Trophoblast cell (in vitro differentiated cells and primary cell): ENCODE data around the gene SCNM1.

Experiments used
- DNase-seq, 2 donors: peaks; one replicate each; pipeline ENCODE4 v3.0.0-alpha.2; 2016
- H2AFZ ChIP-seq: 2 replicates; pipeline ENCODE4 v1.6.1; 2013; ENCODE audit warnings: low read length, moderate library complexity, mild to moderate bottlenecking; ENCODE audit not compliant: insufficient read depth, poor library complexity
- H2AK5ac ChIP-seq: 2 replicates; pipeline ENCODE4 v1.6.1; 2013; ENCODE audit warnings: mild to moderate bottlenecking, low read length
- H2BK120ac ChIP-seq: 2 replicates; pipeline ENCODE4 v1.6.1; 2013; ENCODE audit warnings: low read length, mild to moderate bottlenecking, moderate library complexity; ENCODE audit not compliant: insufficient read depth, poor library complexity
- H2BK12ac ChIP-seq: 2 replicates; pipeline ENCODE4 v1.6.1; 2013; ENCODE audit warnings: mild to moderate bottlenecking, low read length, moderate library complexity
- H2BK5ac ChIP-seq: 2 replicates; pipeline ENCODE4 v1.6.1; 2013; ENCODE audit warnings: low read length, low read depth, moderate library complexity, mild to moderate bottlenecking; ENCODE audit not compliant: poor library complexity
- H3K14ac ChIP-seq: 2 replicates; pipeline ENCODE4 v1.6.1; 2013; ENCODE audit warnings: mild to moderate bottlenecking, low read length
- H3K18ac ChIP-seq: 2 replicates; pipeline ENCODE4 v1.6.1; 2013; ENCODE audit warnings: mild to moderate bottlenecking, low read length
- H3K23ac ChIP-seq: 2 replicates; pipeline ENCODE4 v1.6.1; 2013; ENCODE audit warnings: low read length
- H3K27ac ChIP-seq: 2 replicates; pipeline ENCODE4 v1.5.1; 2013; ENCODE audit warnings: low read depth, mild to moderate bottlenecking, inconsistent platforms, low read length, moderate library complexity
- H3K27me3 ChIP-seq: 2 replicates; pipeline ENCODE4 v1.6.1; 2013; ENCODE audit warnings: inconsistent platforms, mild to moderate bottlenecking, low read length, moderate library complexity; ENCODE audit not compliant: insufficient read depth
- H3K36me3 ChIP-seq, 2 experiments: 1 replicate in 1 of 2; 2 replicates in 1 of 2; pipeline ENCODE4 v1.6.1; 2013; ENCODE audit warnings: low read length in 2 of 2, mild to moderate bottlenecking in 2 of 2, moderate library complexity in 1 of 2; ENCODE audit not compliant: insufficient read depth in 2 of 2, control insufficient read depth in 1 of 2
- H3K4ac ChIP-seq: 2 replicates; pipeline ENCODE4 v1.6.1; 2013; ENCODE audit warnings: low read depth, mild to moderate bottlenecking, low read length, moderate library complexity
- H3K4me1 ChIP-seq, 2 experiments: 1 replicate in 1 of 2; 2 replicates in 1 of 2; pipeline ENCODE4 v1.6.1; 2013; ENCODE audit warnings: low read length in 2 of 2, mild to moderate bottlenecking in 2 of 2, moderate library complexity in 1 of 2; ENCODE audit not compliant: insufficient read depth in 2 of 2, control insufficient read depth in 1 of 2
- H3K4me2 ChIP-seq: 2 replicates; pipeline ENCODE4 v1.6.1; 2013; ENCODE audit warnings: inconsistent platforms, mild to moderate bottlenecking, low read length, moderate library complexity
- H3K4me3 ChIP-seq: 2 replicates; pipeline ENCODE4 v1.5.1; 2013; ENCODE audit warnings: mild to moderate bottlenecking, low read depth, low read length, inconsistent platforms
- H3K79me1 ChIP-seq: one replicate; pipeline ENCODE4 v1.6.1; 2013; ENCODE audit warnings: low read length
- H3K79me2 ChIP-seq: 2 replicates; pipeline ENCODE4 v1.6.1; 2013; ENCODE audit warnings: low read length, mild to moderate bottlenecking; ENCODE audit not compliant: control insufficient read depth, insufficient read depth, poor library complexity
- H3K9ac ChIP-seq: 2 replicates; pipeline ENCODE4 v1.6.1; 2013; ENCODE audit warnings: mild to moderate bottlenecking, low read length
- H3K9me3 ChIP-seq: 2 replicates; pipeline ENCODE4 v1.6.1; 2013; ENCODE audit warnings: low read depth, mild to moderate bottlenecking, control low read depth, inconsistent platforms, low read length; ENCODE audit not compliant: insufficient read depth
- H4K12ac ChIP-seq: 2 replicates; pipeline ENCODE4 v1.6.1; 2013; ENCODE audit warnings: low read depth, mild to moderate bottlenecking, low read length, moderate library complexity
- H4K8ac ChIP-seq: 2 replicates; pipeline ENCODE4 v1.6.1; 2013; ENCODE audit warnings: low read depth, mild to moderate bottlenecking, low read length, moderate library complexity
- H4K91ac ChIP-seq: one replicate; pipeline ENCODE4 v1.6.1; 2013; ENCODE audit warnings: low read depth, mild to moderate bottlenecking, low read length, moderate library complexity
- WGBS: extraction: QIAGEN DNeasy Blood & Tissue Kit; methylation state at CpG from one replicate; pipeline ENCODE4 v1.1.7; 2013; ENCODE audit warnings: missing lambda C conversion rate; ENCODE audit not compliant: insufficient read length, insufficient coverage; ENCODE audit errors: extremely low coverage; 5-methylcytosine and 5-hydroxymethylcytosine counted together

Gene SCNM1

GRCh38 chr1:151213560-151213959, 47.6 kb downstream of the SCNM1 start:
- no peaks in the 10 kb centered on the region for H3K9me3 ChIP-seq

More at GRCh38 chr1:151213560-151213959, 47.6 kb downstream of the SCNM1 start:
- H3K27me3 ChIP-seq, result no peaks in the 10 kb centered on the region
- H3K27ac ChIP-seq, result no peak overlapping the region
- no peak overlapping the region for H3K4ac ChIP-seq
- H4K12ac ChIP-seq, result no peak overlapping the region
- no peak overlapping the region for H2BK5ac ChIP-seq
- no peak overlapping the region for H3K23ac ChIP-seq
- no CpG with 5 or more reads among the region's 2 CpGs for WGBS
- DNase-seq, result peak in 1 of 2 donors; percentile 44
- H3K4me3 ChIP-seq, result no peak overlapping the region
- no peak overlapping the region for H2BK120ac ChIP-seq
- H2BK12ac ChIP-seq, result no peak overlapping the region
- H2AFZ ChIP-seq, result no peak overlapping the region
- no peak overlapping the region for H3K9ac ChIP-seq
- no peaks in the 10 kb centered on the region for H3K79me1 ChIP-seq
- H2AK5ac ChIP-seq, result no peak overlapping the region
- H3K36me3 ChIP-seq, result peaks cover 18 to 34% of the 10 kb centered on the region in 2 experiments
- no peak overlapping the region for H3K18ac ChIP-seq
- H3K14ac ChIP-seq, result no peak overlapping the region
- H3K4me2 ChIP-seq, result no peak overlapping the region
- no peak overlapping the region for H4K8ac ChIP-seq
- H4K91ac ChIP-seq, result no peak overlapping the region
- no peaks in the 10 kb centered on the region for H3K4me1 ChIP-seq
- peaks cover 6% of the 10 kb centered on the region for H3K79me2 ChIP-seq
